NCI-H774 (cell line): ENCODE results near the gene BCKDK.
"Not testable (repeated sequence)": the region's sequence is repeated elsewhere in the genome, so short reads cannot be mapped to it uniquely, and the experiment has no call there.

Source experiments
- DNase-seq: peaks from one replicate; lab custom pipeline; 2025; lab: John Stamatoyannopoulos, UW

Gene BCKDK

DNA sequence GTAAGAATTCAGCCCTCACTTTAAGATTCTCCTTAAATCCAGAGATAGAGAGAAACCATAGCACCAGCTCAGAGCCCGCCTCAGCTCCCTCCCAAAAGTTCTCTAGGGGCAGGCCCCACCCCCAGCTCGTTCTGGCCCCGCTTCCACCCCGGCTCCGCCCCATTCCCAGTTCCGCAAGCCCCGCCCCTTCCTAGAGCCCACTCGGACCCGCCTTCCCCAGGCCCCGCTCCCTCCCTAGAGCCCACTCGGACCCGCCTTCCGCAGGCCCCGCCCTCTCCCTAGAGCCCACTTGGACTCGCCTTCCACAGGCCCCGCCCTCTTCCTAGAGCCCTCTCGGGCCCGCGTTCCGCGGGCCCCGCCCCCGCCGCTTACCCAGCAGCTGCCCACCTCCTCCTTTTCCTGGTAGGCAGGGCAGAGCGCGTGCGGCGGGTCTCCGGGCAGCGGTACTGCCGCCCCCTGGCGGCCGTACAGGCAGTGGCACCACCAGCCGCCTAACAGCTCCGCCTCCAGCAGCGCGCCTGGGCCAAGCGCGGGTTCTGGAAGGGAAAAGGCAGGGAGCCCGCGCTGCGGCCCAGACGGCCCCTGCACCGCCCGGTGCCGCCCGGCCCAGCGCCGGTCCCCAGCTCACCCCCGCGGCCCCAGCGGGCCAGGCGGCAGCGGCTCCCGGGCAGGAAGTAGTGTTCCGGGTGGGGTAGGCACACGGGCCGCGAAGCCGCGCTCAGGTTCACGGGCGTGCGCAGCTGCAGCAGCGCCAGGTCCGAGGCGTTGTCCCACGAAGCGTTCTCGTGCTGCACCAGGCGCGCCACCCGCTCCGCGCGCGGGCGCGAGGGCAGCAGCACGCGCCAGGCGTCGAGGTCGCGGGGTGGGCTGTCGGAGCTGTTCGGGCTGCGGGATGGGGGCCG, 34.2 kb downstream of the BCKDK start:
- peak; percentile 98 for DNase-seq

DNA sequence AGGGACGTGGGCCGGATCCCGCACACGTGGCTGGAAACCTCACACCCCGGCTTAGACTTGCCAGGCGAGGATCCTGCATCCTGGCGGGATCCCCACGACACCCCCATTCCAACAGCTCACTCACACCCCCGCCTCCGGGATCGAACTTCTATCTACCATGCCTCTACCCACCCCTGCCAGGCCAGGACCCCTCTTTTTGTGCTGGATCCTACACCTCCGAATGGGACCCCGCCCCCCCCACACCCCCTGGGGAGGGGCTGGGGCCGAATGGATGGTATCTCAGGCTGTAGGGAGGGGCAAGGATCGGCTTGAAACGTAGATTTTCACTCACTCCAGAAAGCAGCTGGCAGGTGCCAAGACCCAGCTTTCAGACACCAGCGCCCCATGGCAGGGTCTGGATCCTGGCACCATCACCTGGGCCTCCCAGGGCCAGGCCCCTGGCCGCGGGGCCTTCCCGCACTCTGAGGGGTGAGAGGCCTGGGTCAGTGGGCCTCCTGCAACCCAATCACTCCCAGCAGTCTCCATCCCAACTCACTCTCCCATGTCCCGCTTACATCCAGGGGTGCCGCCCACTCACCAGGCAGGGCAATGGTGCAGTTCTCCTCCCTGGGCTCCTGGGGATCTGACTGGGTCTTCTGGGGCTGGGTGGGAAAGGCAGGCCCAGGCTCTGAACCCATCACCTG, 35.0 kb downstream of the BCKDK start:
- no peak for DNase-seq

DNA sequence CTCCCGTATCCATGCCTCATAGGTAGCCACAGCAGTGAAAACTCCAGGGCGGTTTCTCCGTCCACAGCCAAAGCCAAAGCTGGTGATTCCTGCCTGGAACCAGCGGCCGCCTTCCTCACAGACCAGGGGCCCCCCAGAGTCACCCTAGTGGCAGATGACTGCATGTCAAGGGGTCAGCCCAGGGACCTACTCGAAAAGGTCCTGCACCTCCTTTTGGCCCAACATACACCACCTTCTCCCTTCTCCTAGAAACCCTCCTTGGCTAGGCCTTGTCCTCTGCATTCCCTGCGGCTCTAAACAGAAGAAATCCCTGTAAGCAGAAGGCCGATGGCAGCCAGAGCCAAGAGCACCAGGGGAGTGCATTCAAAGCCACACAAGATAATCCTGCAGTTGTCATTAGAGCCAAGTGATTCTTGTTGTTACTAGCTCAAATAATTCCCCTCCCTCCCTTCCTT, 35.5 kb downstream of the BCKDK start:
- DNase-seq: no peak

DNA sequence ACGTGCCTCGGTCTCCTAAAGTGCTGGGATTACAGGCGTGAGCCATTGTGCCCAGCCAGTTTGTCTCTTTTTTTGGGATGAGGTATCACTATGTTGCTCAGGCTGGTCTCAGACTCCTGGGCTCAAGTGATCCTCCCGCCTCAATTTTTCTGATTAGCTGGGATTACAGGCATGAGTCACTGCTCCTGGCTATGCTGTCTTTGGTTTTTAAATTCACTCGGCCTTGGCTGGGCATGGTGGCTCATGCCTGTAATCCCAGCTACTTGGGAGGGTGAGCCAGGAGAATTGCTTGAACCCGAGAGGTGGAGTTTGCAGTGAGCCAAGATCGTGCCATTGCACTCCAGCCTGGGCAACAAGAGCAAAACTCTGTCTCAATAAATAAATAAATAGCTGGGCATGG, 36.2 kb downstream of the BCKDK start:
- not testable (repeated sequence) for DNase-seq

DNA sequence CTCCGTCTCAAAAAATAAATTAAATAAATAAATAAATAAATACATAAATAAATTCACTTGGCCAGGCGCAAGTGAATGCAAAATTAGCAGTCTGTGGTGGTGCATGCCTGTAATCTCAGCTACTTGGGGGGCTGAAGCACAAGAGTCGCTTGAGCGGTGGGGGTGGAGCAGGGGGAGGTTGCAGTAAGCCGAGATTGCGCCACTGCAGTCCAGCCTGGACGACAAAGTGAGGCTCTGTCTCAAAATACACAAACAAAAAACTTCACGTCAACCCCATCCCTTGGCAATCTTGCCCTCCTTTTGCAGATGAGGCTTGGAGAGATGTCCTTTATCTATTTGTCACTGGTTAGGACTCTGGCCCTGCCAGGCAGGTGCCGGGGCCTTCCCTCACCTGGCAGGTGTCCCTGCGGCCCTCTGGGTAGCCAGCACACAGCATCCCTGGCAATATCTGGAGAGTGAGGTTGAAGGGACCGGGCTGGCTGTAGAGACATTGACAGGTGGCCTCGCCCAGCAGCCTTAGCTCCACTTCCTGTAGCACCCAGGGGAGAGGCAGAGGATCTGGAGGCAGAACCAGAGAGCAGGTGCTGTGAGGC, 37.3 kb downstream of the BCKDK start:
- DNase-seq: no peak

DNA sequence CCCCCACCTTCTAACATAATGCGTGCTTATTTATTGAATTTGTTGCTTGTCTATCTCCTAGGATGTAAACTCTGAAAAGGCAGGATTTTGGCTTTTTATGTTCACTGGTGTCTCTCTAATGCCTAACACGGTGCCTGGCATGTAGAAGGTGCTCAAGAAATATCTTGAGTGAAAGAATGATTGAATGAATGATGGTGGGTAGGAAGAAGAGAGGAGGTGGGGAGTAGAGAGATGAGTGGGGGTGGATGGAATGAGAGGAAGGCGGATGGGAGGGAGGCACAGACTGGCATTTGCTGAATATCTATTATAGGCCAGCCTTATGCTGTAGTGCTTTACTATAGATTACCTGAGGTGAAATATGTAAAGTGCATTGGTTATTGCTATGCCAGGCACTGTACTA, 39.4 kb downstream of the BCKDK start:
- no peak for DNase-seq

DNA sequence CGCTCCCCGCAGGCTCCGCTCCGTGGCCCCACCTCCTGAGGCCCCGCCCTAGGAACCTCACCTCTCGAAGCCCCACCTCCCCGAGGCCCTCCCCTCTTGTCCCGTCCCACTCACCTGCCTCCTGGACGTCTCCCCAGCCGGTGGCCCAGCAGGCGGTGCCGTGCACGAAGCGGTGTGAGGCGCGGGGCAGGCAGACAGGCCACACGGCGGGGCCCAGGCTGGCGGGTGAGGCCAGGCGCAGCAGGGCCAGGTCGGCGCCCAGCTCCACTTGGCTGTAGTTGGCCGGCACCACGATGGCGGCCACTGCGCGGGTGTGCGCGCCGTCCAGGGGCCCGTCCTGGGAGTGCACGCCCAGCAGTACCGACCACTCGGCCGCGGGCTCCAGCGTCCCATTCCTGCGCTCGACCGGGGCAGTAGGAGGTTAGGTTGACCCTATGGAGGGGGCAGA, 40.1 kb downstream of the BCKDK start:
- DNase-seq: peak; percentile 24

DNA sequence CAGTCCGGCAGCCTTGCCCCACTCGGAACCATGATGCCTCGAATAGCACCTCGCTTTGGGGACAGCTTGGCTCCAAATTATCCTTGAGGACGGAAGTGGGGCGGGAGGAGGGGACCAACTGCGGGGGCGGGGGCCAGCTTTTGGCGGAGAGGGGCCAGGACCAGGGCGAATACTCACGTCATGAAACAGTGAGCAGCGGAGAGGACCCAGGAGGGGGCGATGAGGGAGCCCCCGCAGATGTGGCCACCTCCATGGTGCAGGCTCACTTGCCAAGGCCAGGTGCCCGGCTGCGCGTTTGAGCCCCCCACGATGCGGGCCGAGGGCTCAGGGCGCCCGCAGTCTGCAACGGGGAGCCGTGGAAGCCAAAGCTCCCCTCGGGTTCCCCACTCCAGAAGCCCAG, 40.7 kb downstream of the BCKDK start:
- DNase-seq: no peak

DNA sequence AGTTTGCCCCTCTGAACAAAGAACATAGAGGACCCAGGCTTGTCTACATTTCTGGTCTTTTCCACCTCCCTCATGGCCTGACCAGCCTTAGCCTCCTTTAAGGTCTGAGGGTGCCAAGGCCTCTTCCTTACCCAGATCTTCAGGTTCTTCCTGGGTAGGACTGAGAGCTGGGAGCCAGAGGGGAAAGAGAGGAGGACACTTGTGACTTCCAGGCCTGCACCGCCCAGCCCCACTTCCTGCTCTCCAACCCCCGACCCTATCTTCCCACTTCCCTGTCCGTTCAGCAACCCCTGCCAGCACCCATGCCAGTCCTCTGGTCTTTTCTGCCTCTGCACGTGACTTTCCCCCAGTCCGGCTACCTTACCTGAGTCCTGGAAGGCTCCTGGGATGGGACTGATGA, 41.1 kb downstream of the BCKDK start:
- no peak for DNase-seq

DNA sequence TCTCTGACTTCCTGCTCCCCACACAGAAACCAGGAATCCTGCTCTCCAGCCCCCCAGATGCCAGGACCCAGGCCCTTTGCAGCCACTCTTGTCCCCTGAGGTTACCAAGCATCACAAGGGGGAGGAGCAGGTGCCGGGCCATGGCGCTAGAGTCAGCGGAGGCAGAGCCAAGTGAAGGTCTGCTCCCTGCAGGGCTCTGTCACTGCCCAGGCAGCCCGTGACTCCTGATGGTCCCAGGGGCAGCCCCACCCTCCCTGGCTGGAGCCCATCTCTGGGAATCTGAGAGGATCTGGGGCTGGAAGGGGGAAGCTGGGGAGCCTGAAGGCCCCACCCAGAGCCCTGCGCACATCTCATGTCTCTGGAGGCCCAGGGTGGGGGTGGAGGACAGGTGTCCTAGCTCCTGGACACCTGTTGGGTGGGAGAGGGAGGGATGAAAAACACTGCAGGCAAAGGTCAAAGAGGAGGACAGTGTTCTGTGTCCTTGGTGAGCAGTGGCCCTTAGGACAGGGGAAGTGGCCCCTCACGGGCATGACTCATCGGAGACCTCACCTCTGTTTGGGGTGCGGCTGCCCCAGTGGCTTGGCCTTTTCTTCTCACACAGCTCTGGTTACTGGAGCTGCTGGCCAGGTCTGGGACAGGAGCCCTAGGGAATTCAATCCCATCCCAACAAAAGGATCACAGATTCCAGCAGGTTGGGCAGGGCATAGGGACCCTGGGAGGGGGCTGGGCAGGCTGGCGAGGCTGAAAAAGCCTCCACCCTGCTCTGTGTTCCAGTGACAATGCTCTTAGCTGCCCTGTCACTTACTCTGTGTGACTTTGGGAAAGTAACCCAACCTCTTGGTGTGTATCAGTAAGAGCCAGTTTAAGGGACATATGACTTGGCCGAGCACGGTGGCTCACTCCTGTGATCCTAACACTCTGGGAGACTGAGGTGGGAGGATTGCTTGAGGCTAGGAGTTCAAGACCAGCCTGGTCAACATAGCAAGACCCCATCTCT, 42.0 kb downstream of the BCKDK start, which contains the start of gene PRSS36:
Gene PRSS36, minus strand, starts transcription at position 173 of the 997 bp plus-strand sequence. Its CDS starts 31 bp downstream, at position 142.
- DNase-seq: no peak

DNA sequence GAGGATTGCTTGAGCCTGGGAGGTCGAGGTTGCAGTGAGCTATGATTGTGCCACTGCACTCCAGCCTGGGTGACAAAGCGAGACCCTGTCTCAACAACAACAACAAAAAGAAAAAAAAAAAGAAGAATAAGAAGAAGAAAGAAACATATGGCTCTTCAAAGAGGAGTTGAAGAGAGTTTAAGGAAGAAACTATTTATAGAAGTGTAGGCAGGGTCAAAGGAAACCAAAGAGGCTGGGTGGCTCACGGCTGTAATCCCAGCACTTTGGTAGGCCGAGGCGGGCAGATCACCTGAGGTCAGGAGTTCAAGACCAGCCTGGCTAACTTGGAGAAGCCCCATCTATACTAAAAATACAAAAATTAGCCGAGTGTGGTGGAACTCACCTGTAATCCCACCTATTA, 42.8 kb downstream of the BCKDK start:
- DNase-seq: not testable (repeated sequence)

DNA sequence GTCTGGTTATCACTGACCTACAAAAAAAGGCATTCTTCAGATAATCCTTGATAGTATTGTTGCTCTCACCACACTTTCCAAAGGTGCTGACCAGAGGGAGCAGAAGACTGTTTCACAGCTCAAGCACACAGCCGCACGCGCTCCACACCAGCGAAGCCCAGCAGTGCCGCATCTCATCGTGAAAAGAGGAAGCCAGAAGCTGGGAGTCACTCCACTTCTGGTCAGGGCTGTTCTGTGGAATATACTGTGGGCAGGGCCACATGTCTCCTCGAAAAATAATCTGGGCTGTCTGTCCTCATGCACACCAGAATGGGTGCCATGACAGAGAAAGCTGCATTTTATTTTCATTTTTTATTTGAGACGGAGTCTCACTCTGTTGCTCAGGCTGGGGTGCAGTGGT, 49.0 kb downstream of the BCKDK start:
- no peak for DNase-seq
